ENCODE data around the gene APAF1. TPM values are rescaled to one million over a fixed set of nuclear protein-coding genes. Genes with fewer than 3 reads are reported as not detected.
"Not testable (repeated sequence)": the region's sequence is repeated elsewhere in the genome, so short reads cannot be mapped to it uniquely, and the experiment has no call there.

Gene APAF1
- total and polyA plus RNA-seq, 12 donors: 2.0 to 9.9 (median 4.0) TPM

- no peaks in the 10 kb centered on the region for H3K27me3 ChIP-seq
- 79 to 83% methylated on average over 4 of the region's 4 CpGs for WGBS, 2 donors
- H3K9me3 ChIP-seq: no peaks in the 10 kb centered on the region
- H3K4me1 ChIP-seq: peaks cover 0 to 33% (median 5%) of the 10 kb centered on the region in 9 donors
- peaks cover 0 to 23% (median 0%) of the 10 kb centered on the region in 9 donors for H3K36me3 ChIP-seq
- intact Hi-C loops (cut with DNase I): no loop called here
- DNase-seq (no peak), ATAC-seq (no peak)
- H3K27ac ChIP-seq: no peak overlapping the region
- TF ChIP-seq, protein P1, sequence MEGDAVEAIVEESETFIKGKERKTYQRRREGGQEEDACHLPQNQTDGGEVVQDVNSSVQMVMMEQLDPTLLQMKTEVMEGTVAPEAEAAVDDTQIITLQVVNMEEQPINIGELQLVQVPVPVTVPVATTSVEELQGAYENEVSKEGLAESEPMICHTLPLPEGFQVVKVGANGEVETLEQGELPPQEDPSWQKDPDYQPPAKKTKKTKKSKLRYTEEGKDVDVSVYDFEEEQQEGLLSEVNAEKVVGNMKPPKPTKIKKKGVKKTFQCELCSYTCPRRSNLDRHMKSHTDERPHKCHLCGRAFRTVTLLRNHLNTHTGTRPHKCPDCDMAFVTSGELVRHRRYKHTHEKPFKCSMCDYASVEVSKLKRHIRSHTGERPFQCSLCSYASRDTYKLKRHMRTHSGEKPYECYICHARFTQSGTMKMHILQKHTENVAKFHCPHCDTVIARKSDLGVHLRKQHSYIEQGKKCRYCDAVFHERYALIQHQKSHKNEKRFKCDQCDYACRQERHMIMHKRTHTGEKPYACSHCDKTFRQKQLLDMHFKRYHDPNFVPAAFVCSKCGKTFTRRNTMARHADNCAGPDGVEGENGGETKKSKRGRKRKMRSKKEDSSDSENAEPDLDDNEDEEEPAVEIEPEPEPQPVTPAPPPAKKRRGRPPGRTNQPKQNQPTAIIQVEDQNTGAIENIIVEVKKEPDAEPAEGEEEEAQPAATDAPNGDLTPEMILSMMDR (IDR thresholded peaks at IDR 0.05): no peak
- H3K4me3 ChIP-seq: no peak overlapping the region
Measured at GRCh38 chr12:98635657-98636323, 9.3 kb upstream of the APAF1 start.

DNA sequence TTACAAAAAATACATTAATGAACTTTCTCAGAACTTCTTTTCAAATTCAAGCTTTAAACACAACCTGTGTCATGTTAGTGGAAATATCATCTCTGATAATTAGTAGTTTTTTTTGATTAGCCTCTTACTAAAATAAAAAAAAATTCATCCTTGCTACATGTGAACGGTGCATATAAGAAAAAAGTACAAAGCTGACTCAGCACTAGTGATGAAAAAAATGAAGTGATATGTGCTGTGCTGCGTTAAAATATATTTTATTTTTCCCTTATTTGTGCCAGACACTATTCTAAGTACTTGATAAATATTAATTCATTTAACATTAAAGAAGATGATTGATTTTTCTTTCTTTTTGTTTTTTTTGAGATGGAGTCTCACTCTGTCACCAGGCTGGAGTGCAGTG is 8.0 kb upstream of the APAF1 start:
- intact Hi-C loops (cut with DNase I): no loop called here
- H3K27me3 ChIP-seq: no peaks in the 10 kb centered on the region
- DNase-seq (no peak), ATAC-seq (no peak)
- H3K36me3 ChIP-seq: peaks cover 0 to 16% (median 0%) of the 10 kb centered on the region in 9 donors
- peaks cover 0 to 35% (median 5%) of the 10 kb centered on the region in 9 donors for H3K4me1 ChIP-seq
- TF ChIP-seq, protein P1 (IDR thresholded peaks at IDR 0.05): no peak
- H3K9me3 ChIP-seq: no peaks in the 10 kb centered on the region
- H3K4me3 ChIP-seq: no peak overlapping the region
- no peak overlapping the region for H3K27ac ChIP-seq
- WGBS, 2 donors: 85 to 88% methylated on average over 2 of the region's 2 CpGs

GRCh38 chr12:98638009-98638408 is 7.1 kb upstream of the APAF1 start:
- DNase-seq: no peak
- intact Hi-C loops (cut with DNase I): no loop called here

DNA sequence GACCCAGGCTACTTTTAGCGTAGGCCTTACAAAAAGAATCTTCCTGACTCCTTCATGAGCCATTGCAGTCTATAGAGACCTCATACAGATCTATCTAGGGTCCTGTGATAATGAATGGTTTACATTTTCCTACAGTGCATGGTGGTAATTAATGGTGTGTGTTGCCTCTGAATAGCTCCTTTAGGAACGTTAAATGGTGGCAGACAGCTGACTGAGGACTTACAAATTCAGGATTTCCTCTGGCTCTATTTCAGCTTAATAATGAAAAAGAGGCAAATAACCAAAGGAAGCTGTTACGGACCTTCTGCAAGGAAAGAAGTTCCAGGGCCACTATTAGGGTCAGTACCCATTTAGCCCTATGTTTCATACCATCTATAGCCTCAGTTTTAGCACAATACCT is 5.6 kb upstream of the APAF1 start:
- no peaks in the 10 kb centered on the region for H3K9me3 ChIP-seq
- H3K27ac ChIP-seq: no peak overlapping the region
- no peak for ATAC-seq
- H3K36me3 ChIP-seq: no peaks in the 10 kb centered on the region
- TF ChIP-seq, protein P1 (IDR thresholded peaks at IDR 0.05): no peak
- WGBS, 2 donors: 71 to 78% methylated on average over 3 of the region's 3 CpGs
- intact Hi-C loops (cut with DNase I): no loop called here
- H3K4me3 ChIP-seq: no peak overlapping the region
- no peak for DNase-seq
- no peaks in the 10 kb centered on the region for H3K27me3 ChIP-seq
- H3K4me1 ChIP-seq: peaks cover 0 to 43% (median 15%) of the 10 kb centered on the region in 9 donors

More at GRCh38 chr12:98638009-98638408, 7.1 kb upstream of the APAF1 start:
- Histone ChIP-seq H3K4me3 (no peak overlapping the region), H3K9me3 (no peaks in the 10 kb centered on the region), H3K4me1 (peaks cover 0 to 38% (median 7%) of the 10 kb centered on the region in 9 donors), H3K27ac (no peak overlapping the region), H3K36me3 (peaks cover 0 to 9% (median 0%) of the 10 kb centered on the region in 9 donors), H3K27me3 (no peaks in the 10 kb centered on the region)
- TF ChIP-seq, protein P1 (IDR thresholded peaks at IDR 0.05): no peak
- 93 to 97% methylated on average over 2 of the region's 2 CpGs for WGBS, 2 donors
- no peak for ATAC-seq

- not testable (repeated sequence) for DNase-seq, H3K27me3 ChIP-seq, ATAC-seq, H3K36me3 ChIP-seq, H3K9me3 ChIP-seq, H3K27ac ChIP-seq
- Histone ChIP-seq H3K4me3 (peak overlapping the region in 2 of 10 donors; percentile 75 to 88), H3K4me1 (peaks cover 0 to 57% (median 30%) of the 10 kb centered on the region in 9 donors)
- 91 to 97% methylated on average over 5 of the region's 5 CpGs for WGBS, 2 donors
- intact Hi-C loops (cut with DNase I): loop anchor here in 5 of 10 donors (5.0 to 10.0 kb wide), 4 partner anchors 48 to 228 kb away; partner anchors contain the start of gene SLC25A3 (in 3 of the 5)
Measured at GRCh38 chr12:98642801-98643200, 2.3 kb upstream of the APAF1 start.
